Peyer's patch (tissue), 4 donors: ENCODE data around the gene SEBOX. TPM values are rescaled to one million over a fixed set of nuclear protein-coding genes. Genes with fewer than 3 reads are reported as not detected.

Experiments
- DNase-seq, 3 donors: peaks; one replicate each; pipeline ENCODE4 v3.0.0-alpha.2; 2017 to 2019
- H3K27ac ChIP-seq, 4 donors: fragments of 200-600 bp; sonication (generic); one replicate each; pipeline ENCODE4 v1.5.1; 2016 to 2019
- H3K27me3 ChIP-seq, 2 donors: fragments of 200-600 bp; sonication (generic); one replicate each; pipeline ENCODE4 v1.5.1; 2019
- H3K36me3 ChIP-seq, 3 donors: fragments of 200-600 bp; sonication (generic); one replicate each; pipeline ENCODE4 v1.5.1; 2016 to 2019
- H3K4me1 ChIP-seq, 4 donors: fragments of 200-600 bp; sonication (generic); one replicate each; pipeline ENCODE4 v1.5.1; 2016 to 2019
- H3K4me3 ChIP-seq, 4 donors: fragments of 200-600 bp; sonication (generic); 1 replicate in 3 of 4; 2 replicates in 1 of 4; pipeline ENCODE4 v1.5.1; 2016 to 2019; ENCODE audit warnings: mild to moderate bottlenecking in 1 of 4
- H3K9me3 ChIP-seq, 4 donors: fragments of 200-600 bp; sonication (generic); one replicate each; pipeline ENCODE4 v1.5.1; 2016 to 2019; ENCODE audit warnings: mild to moderate bottlenecking in 1 of 4
- CTCF ChIP-seq, 6 experiments: fragments of 450-650 bp in 4 of 6; fragments of 200-600 bp in 2 of 6; sonication (generic) in 1 of 6; IDR thresholded peaks; one replicate each; pipeline ENCODE4 v1.5.1; 2017 to 2019; ENCODE audit warnings: antibody characterized with exemption in 6 of 6, mild to moderate bottlenecking in 3 of 6, moderate library complexity in 1 of 6
- POLR2A ChIP-seq, 2 donors: fragments of 450-650 bp; IDR thresholded peaks; one replicate each; pipeline ENCODE4 v1.5.1; 2017; ENCODE audit warnings: antibody characterized with exemption in 2 of 2, mild to moderate bottlenecking in 2 of 2, moderate library complexity in 2 of 2
- total RNA-seq, 4 donors: library from RNA; depleted of rRNA; stranded (reverse); fragments of >200 nt; gene quantifications; one replicate each; pipeline ENCODE4 v1.1.0, GENCODE V29; 2016

The SEBOX gene
- total RNA-seq, 4 donors from 2014 or later: not detected

GRCh38 chr17:28391401-28391800, 26.4 kb upstream of the SEBOX start:
- Histone ChIP-seq H3K4me3 (no peak overlapping the region), H3K4me1 (no peaks in the 10 kb centered on the region), H3K27me3 (no peaks in the 10 kb centered on the region), H3K9me3 (no peaks in the 10 kb centered on the region), H3K36me3 (peaks cover 0 to 75% (median 2%) of the 10 kb centered on the region in 3 donors), H3K27ac (no peak overlapping the region)
- no peak for DNase-seq
- no peak for TF ChIP-seq CTCF (IDR thresholded peaks at IDR 0.05)
- no peak for TF ChIP-seq POLR2A (IDR thresholded peaks at IDR 0.05)

- Histone ChIP-seq H3K36me3 (peaks cover 0 to 72% (median 2%) of the 10 kb centered on the region in 3 donors), H3K9me3 (no peaks in the 10 kb centered on the region), H3K4me1 (no peaks in the 10 kb centered on the region), H3K4me3 (no peak overlapping the region), H3K27ac (no peak overlapping the region), H3K27me3 (no peaks in the 10 kb centered on the region)
- TF ChIP-seq CTCF (IDR thresholded peaks at IDR 0.05) (no peak), POLR2A (IDR thresholded peaks at IDR 0.05) (no peak)
- DNase-seq: no peak
These were observed 26.0 kb upstream of the SEBOX start for GRCh38 chr17:28390984-28391383.

DNA sequence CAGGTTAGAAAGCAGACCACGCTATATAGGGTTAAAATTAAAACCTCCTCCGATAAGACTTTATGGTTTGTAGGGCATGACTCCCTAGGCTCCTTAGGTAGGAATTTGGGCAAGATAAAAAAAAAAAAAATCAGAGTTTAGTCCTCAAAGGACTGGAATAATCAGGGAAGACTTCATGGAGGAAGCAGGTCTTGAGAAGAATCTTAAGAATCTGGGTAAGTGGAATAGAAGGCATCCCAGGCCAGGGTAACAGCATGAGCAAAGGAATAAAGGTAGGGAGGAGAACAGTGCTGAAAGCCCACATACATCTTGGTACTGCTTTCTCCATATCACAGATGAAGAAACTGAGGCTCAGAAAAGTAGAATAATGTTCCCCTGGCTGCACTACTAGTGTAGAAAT, 25.6 kb upstream of the SEBOX start:
- Histone ChIP-seq H3K9me3 (no peaks in the 10 kb centered on the region), H3K36me3 (peaks cover 0 to 68% (median 2%) of the 10 kb centered on the region in 3 donors), H3K27me3 (no peaks in the 10 kb centered on the region), H3K4me1 (peaks cover 0 to 2% (median 0%) of the 10 kb centered on the region in 4 donors), H3K27ac (no peak overlapping the region), H3K4me3 (no peak overlapping the region)
- no peak for TF ChIP-seq POLR2A (IDR thresholded peaks at IDR 0.05)
- no peak for TF ChIP-seq CTCF (IDR thresholded peaks at IDR 0.05)
- DNase-seq: no peak

DNA sequence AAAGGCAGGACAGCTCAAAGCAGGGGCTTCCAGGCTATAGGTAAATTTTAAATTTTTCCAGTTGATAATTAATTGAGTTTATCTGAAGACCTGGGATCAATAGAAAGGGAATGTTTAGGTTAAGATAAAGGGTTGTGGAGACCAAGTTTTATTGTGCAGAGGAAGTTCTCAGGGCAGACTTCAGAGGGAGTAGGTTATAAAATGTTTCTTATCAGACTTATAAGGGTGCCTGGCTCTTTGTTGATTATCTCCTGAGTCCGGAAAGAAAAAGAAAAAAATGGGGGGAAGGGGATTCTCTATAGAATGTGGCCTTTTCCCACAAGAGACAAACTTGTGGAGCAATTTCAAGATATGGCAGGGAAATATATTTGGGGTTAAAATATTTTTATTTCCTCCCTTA, 25.1 kb upstream of the SEBOX start:
- no peak for DNase-seq
- no peaks in the 10 kb centered on the region for H3K9me3 ChIP-seq
- no peak overlapping the region for H3K27ac ChIP-seq
- H3K36me3 ChIP-seq: peaks cover 0 to 64% (median 2%) of the 10 kb centered on the region in 3 donors
- H3K27me3 ChIP-seq: no peaks in the 10 kb centered on the region
- no peak overlapping the region for H3K4me3 ChIP-seq
- TF ChIP-seq POLR2A (IDR thresholded peaks at IDR 0.05) (no peak), CTCF (IDR thresholded peaks at IDR 0.05) (no peak)
- peaks cover 0 to 7% (median under 1%) of the 10 kb centered on the region in 4 donors for H3K4me1 ChIP-seq

GRCh38 chr17:28388106-28388505, 23.1 kb upstream of the SEBOX start:
- Histone ChIP-seq H3K27ac (no peak overlapping the region), H3K27me3 (no peaks in the 10 kb centered on the region), H3K4me1 (peaks cover 0 to 15% (median 4%) of the 10 kb centered on the region in 4 donors), H3K9me3 (no peaks in the 10 kb centered on the region), H3K4me3 (no peak overlapping the region), H3K36me3 (peaks cover 0 to 48% (median 2%) of the 10 kb centered on the region in 3 donors)
- TF ChIP-seq CTCF (IDR thresholded peaks at IDR 0.05) (no peak), POLR2A (IDR thresholded peaks at IDR 0.05) (no peak)
- DNase-seq: peak in 1 of 3 donors; percentile 37

GRCh38 chr17:28386391-28386790, 21.4 kb upstream of the SEBOX start:
- peaks cover 0 to 18% (median 4%) of the 10 kb centered on the region in 4 donors for H3K4me1 ChIP-seq
- H3K36me3 ChIP-seq: peaks cover 0 to 35% (median 0%) of the 10 kb centered on the region in 3 donors
- H3K9me3 ChIP-seq: no peaks in the 10 kb centered on the region
- no peak overlapping the region for H3K27ac ChIP-seq
- TF ChIP-seq CTCF (IDR thresholded peaks at IDR 0.05): no peak
- no peak for TF ChIP-seq POLR2A (IDR thresholded peaks at IDR 0.05)
- DNase-seq: no peak
- no peaks in the 10 kb centered on the region for H3K27me3 ChIP-seq
- H3K4me3 ChIP-seq: no peak overlapping the region
